ENCODE data around the gene ADORA2B.

The ADORA2B gene

GRCh38 chr17:15955793-15956541, 11.0 kb downstream of the ADORA2B start:
- Histone ChIP-seq H3K27me3 (ENCODE audit: control insufficient read depth, insufficient read depth, low read length) (no peaks in the 10 kb centered on the region), H3K9ac (ENCODE audit: low read depth, low read length) (no peak overlapping the region), H3K4me3 (ENCODE audit: low read depth, low read length) (no peak overlapping the region), H3K27ac (ENCODE audit: low read depth, low read length) (no peak overlapping the region), H3K9me3 (ENCODE audit: control insufficient read depth, insufficient read depth, low read length) (no peaks in the 10 kb centered on the region), H3K36me3 (ENCODE audit: control insufficient read depth, insufficient read depth, low read length) (no peaks in the 10 kb centered on the region), H3K4me1 (ENCODE audit: control insufficient read depth, insufficient read depth, low read length) (peaks cover 8% of the 10 kb centered on the region)

- Histone ChIP-seq H3K9me3 (ENCODE audit: control insufficient read depth, insufficient read depth, low read length) (no peaks in the 10 kb centered on the region), H3K9ac (ENCODE audit: low read depth, low read length) (no peak overlapping the region), H3K27ac (ENCODE audit: low read depth, low read length) (no peak overlapping the region), H3K27me3 (ENCODE audit: control insufficient read depth, insufficient read depth, low read length) (no peaks in the 10 kb centered on the region), H3K4me1 (ENCODE audit: control insufficient read depth, insufficient read depth, low read length) (peaks cover 8% of the 10 kb centered on the region), H3K4me3 (ENCODE audit: low read depth, low read length) (no peak overlapping the region), H3K36me3 (ENCODE audit: control insufficient read depth, insufficient read depth, low read length) (no peaks in the 10 kb centered on the region)
These were observed 12.3 kb downstream of the ADORA2B start for GRCh38 chr17:15957206-15957605.

GRCh38 chr17:15957608-15958307, 12.8 kb downstream of the ADORA2B start:
- H3K27ac ChIP-seq (ENCODE audit: low read depth, low read length) = no peak overlapping the region
- H3K27me3 ChIP-seq (ENCODE audit: control insufficient read depth, insufficient read depth, low read length) = no peaks in the 10 kb centered on the region
- H3K9ac ChIP-seq (ENCODE audit: low read depth, low read length) = no peak overlapping the region
- no peaks in the 10 kb centered on the region for H3K36me3 ChIP-seq (ENCODE audit: control insufficient read depth, insufficient read depth, low read length)
- peaks cover 8% of the 10 kb centered on the region for H3K4me1 ChIP-seq (ENCODE audit: control insufficient read depth, insufficient read depth, low read length)
- no peaks in the 10 kb centered on the region for H3K9me3 ChIP-seq (ENCODE audit: control insufficient read depth, insufficient read depth, low read length)
- H3K4me3 ChIP-seq (ENCODE audit: low read depth, low read length) = no peak overlapping the region

- no peak overlapping the region for H3K27ac ChIP-seq (ENCODE audit: low read depth, low read length)
- H3K4me3 ChIP-seq (ENCODE audit: low read depth, low read length) = no peak overlapping the region
These were observed 13.5 kb downstream of the ADORA2B start for GRCh38 chr17:15958484-15958854.

GRCh38 chr17:15963670-15964110, 18.8 kb downstream of the ADORA2B start:
- Histone ChIP-seq H3K27ac (ENCODE audit: low read depth, low read length) (no peak overlapping the region), H3K9ac (ENCODE audit: low read depth, low read length) (no peak overlapping the region), H3K27me3 (ENCODE audit: control insufficient read depth, insufficient read depth, low read length) (no peaks in the 10 kb centered on the region), H3K4me3 (ENCODE audit: low read depth, low read length) (no peak overlapping the region), H3K9me3 (ENCODE audit: control insufficient read depth, insufficient read depth, low read length) (no peaks in the 10 kb centered on the region), H3K4me1 (ENCODE audit: control insufficient read depth, insufficient read depth, low read length) (peaks cover 31% of the 10 kb centered on the region), H3K36me3 (ENCODE audit: control insufficient read depth, insufficient read depth, low read length) (no peaks in the 10 kb centered on the region)

More at GRCh38 chr17:15958484-15958854, 13.5 kb downstream of the ADORA2B start:
- peaks cover 8% of the 10 kb centered on the region for H3K4me1 ChIP-seq (ENCODE audit: control insufficient read depth, insufficient read depth, low read length)
- no peaks in the 10 kb centered on the region for H3K36me3 ChIP-seq (ENCODE audit: control insufficient read depth, insufficient read depth, low read length)
- no peaks in the 10 kb centered on the region for H3K9me3 ChIP-seq (ENCODE audit: control insufficient read depth, insufficient read depth, low read length)
- no peaks in the 10 kb centered on the region for H3K27me3 ChIP-seq (ENCODE audit: control insufficient read depth, insufficient read depth, low read length)
- H3K9ac ChIP-seq (ENCODE audit: low read depth, low read length) = no peak overlapping the region

- Histone ChIP-seq H3K27ac (ENCODE audit: low read depth, low read length) (peak overlapping the region; percentile 100), H3K4me1 (ENCODE audit: control insufficient read depth, insufficient read depth, low read length) (peaks cover 37% of the 10 kb centered on the region)
These were observed 20.6 kb downstream of the ADORA2B start for GRCh38 chr17:15965528-15965927.

GRCh38 chr17:15966183-15966878, 21.4 kb downstream of the ADORA2B start:
- H3K36me3 ChIP-seq (ENCODE audit: control insufficient read depth, insufficient read depth, low read length) = no peaks in the 10 kb centered on the region
- H3K4me3 ChIP-seq (ENCODE audit: low read depth, low read length) = peak overlapping the region; percentile 51
- H3K27ac ChIP-seq (ENCODE audit: low read depth, low read length) = peak overlapping the region; percentile 100
- peak overlapping the region; percentile 77 for H3K9ac ChIP-seq (ENCODE audit: low read depth, low read length)
- H3K9me3 ChIP-seq (ENCODE audit: control insufficient read depth, insufficient read depth, low read length) = no peaks in the 10 kb centered on the region
- no peaks in the 10 kb centered on the region for H3K27me3 ChIP-seq (ENCODE audit: control insufficient read depth, insufficient read depth, low read length)
- peaks cover 45% of the 10 kb centered on the region for H3K4me1 ChIP-seq (ENCODE audit: control insufficient read depth, insufficient read depth, low read length)

More at GRCh38 chr17:15965528-15965927, 20.6 kb downstream of the ADORA2B start:
- Histone ChIP-seq H3K4me3 (ENCODE audit: low read depth, low read length) (peak overlapping the region; percentile 51), H3K9me3 (ENCODE audit: control insufficient read depth, insufficient read depth, low read length) (no peaks in the 10 kb centered on the region), H3K36me3 (ENCODE audit: control insufficient read depth, insufficient read depth, low read length) (no peaks in the 10 kb centered on the region), H3K27me3 (ENCODE audit: control insufficient read depth, insufficient read depth, low read length) (no peaks in the 10 kb centered on the region), H3K9ac (ENCODE audit: low read depth, low read length) (peak overlapping the region; percentile 77)

- no peaks in the 10 kb centered on the region for H3K9me3 ChIP-seq (ENCODE audit: control insufficient read depth, insufficient read depth, low read length)
- H3K27ac ChIP-seq (ENCODE audit: low read depth, low read length) = peak overlapping the region; percentile 100
- H3K27me3 ChIP-seq (ENCODE audit: control insufficient read depth, insufficient read depth, low read length) = no peaks in the 10 kb centered on the region
- peaks cover 46% of the 10 kb centered on the region for H3K4me1 ChIP-seq (ENCODE audit: control insufficient read depth, insufficient read depth, low read length)
- H3K4me3 ChIP-seq (ENCODE audit: low read depth, low read length) = peak overlapping the region; percentile 51
- H3K9ac ChIP-seq (ENCODE audit: low read depth, low read length) = peak overlapping the region; percentile 77
- H3K36me3 ChIP-seq (ENCODE audit: control insufficient read depth, insufficient read depth, low read length) = no peaks in the 10 kb centered on the region
These were observed 21.9 kb downstream of the ADORA2B start for GRCh38 chr17:15966879-15967248.

- H3K36me3 ChIP-seq (ENCODE audit: control insufficient read depth, insufficient read depth, low read length) = no peaks in the 10 kb centered on the region
- H3K9ac ChIP-seq (ENCODE audit: low read depth, low read length) = no peak overlapping the region
- H3K4me3 ChIP-seq (ENCODE audit: low read depth, low read length) = no peak overlapping the region
- H3K27me3 ChIP-seq (ENCODE audit: control insufficient read depth, insufficient read depth, low read length) = no peaks in the 10 kb centered on the region
- H3K9me3 ChIP-seq (ENCODE audit: control insufficient read depth, insufficient read depth, low read length) = no peaks in the 10 kb centered on the region
- H3K4me1 ChIP-seq (ENCODE audit: control insufficient read depth, insufficient read depth, low read length) = peaks cover 46% of the 10 kb centered on the region
- peak overlapping the region; percentile 100 for H3K27ac ChIP-seq (ENCODE audit: low read depth, low read length)
These were observed 22.9 kb downstream of the ADORA2B start for GRCh38 chr17:15967706-15968399.

- no peaks in the 10 kb centered on the region for H3K27me3 ChIP-seq (ENCODE audit: control insufficient read depth, insufficient read depth, low read length)
- H3K9me3 ChIP-seq (ENCODE audit: control insufficient read depth, insufficient read depth, low read length) = no peaks in the 10 kb centered on the region
- H3K27ac ChIP-seq (ENCODE audit: low read depth, low read length) = no peak overlapping the region
- H3K4me3 ChIP-seq (ENCODE audit: low read depth, low read length) = no peak overlapping the region
- no peaks in the 10 kb centered on the region for H3K36me3 ChIP-seq (ENCODE audit: control insufficient read depth, insufficient read depth, low read length)
- H3K4me1 ChIP-seq (ENCODE audit: control insufficient read depth, insufficient read depth, low read length) = peaks cover 46% of the 10 kb centered on the region
- no peak overlapping the region for H3K9ac ChIP-seq (ENCODE audit: low read depth, low read length)
These were observed 24.5 kb downstream of the ADORA2B start for GRCh38 chr17:15969463-15969862.

All from HUES48 (cell line).